Measurements from ENCODE around the gene IPO11.

Gene IPO11

DNA sequence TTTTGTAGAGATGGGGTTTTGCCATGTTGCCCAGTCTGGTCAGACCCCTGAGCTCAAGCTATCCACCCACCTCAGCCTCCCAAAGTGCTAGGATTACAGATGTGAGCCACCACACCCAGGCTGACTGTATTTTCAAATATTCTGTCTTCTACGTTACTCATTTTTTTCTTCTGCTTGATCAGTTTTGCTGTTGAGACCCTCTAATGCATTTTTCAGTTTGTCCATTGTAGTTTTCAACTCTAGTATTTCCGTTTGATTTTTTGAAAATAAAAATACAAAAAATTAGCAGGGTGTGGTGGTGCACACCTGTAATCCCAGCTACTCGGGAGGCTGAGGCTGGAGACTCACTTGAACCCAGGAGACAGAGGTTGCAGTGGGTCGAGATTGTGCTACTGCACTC, 155.6 kb downstream of the IPO11 start:
- no peak overlapping the region for H3K27ac ChIP-seq
- peaks cover 7% of the 10 kb centered on the region for H3K9me3 ChIP-seq (ENCODE audit: severe bottlenecking)
- no peaks in the 10 kb centered on the region for H3K27me3 ChIP-seq (ENCODE audit: insufficient read depth, low read depth, severe bottlenecking)
- no peak overlapping the region for H3K4me3 ChIP-seq (ENCODE audit: low read depth, low read length)
- no peak for DNase-seq
- H3K36me3 ChIP-seq: peaks cover 9% of the 10 kb centered on the region
- TF ChIP-seq, protein P1, sequence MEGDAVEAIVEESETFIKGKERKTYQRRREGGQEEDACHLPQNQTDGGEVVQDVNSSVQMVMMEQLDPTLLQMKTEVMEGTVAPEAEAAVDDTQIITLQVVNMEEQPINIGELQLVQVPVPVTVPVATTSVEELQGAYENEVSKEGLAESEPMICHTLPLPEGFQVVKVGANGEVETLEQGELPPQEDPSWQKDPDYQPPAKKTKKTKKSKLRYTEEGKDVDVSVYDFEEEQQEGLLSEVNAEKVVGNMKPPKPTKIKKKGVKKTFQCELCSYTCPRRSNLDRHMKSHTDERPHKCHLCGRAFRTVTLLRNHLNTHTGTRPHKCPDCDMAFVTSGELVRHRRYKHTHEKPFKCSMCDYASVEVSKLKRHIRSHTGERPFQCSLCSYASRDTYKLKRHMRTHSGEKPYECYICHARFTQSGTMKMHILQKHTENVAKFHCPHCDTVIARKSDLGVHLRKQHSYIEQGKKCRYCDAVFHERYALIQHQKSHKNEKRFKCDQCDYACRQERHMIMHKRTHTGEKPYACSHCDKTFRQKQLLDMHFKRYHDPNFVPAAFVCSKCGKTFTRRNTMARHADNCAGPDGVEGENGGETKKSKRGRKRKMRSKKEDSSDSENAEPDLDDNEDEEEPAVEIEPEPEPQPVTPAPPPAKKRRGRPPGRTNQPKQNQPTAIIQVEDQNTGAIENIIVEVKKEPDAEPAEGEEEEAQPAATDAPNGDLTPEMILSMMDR (IDR thresholded peaks at IDR 0.05; ENCODE audit: low read depth, low read length): no peak

DNA sequence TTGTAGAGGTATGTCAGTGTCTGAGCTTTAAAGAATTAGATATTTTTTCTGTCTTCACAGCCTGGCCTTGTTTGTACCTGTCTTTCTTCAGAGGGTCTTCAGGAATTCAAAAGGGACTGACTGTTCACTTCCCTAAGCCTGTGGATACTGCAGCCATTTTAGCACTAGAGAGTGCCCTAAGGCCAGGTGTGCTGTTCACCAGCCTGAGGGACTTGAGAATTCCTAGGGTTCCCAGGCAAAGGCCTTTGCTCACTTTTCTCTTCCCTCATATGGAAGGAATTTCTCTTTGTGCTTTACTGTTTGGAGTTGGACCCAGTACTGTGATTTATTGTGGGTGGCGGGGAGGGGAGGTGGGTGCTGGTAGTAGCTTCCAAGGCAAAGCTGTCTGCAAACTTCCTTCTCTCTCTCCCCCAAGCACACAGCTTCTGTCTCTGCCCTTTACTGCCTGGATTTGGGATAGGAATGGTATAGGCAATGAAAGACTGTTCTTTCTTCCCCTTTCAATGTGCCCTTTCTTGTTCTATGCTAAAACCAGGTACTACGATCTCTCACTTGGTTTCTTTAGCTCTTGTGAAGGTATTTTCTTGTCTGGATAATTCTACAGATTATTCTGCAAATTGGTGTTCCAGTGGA, 156.4 kb downstream of the IPO11 start:
- DNase-seq: no peak
- Histone ChIP-seq H3K36me3 (peaks cover 9% of the 10 kb centered on the region), H3K4me3 (ENCODE audit: low read depth, low read length) (no peak overlapping the region), H3K27me3 (ENCODE audit: insufficient read depth, low read depth, severe bottlenecking) (no peaks in the 10 kb centered on the region), H3K27ac (no peak overlapping the region), H3K9me3 (ENCODE audit: severe bottlenecking) (peaks cover 7% of the 10 kb centered on the region)
- TF ChIP-seq, protein P1 (IDR thresholded peaks at IDR 0.05; ENCODE audit: low read depth, low read length): no peak

DNA sequence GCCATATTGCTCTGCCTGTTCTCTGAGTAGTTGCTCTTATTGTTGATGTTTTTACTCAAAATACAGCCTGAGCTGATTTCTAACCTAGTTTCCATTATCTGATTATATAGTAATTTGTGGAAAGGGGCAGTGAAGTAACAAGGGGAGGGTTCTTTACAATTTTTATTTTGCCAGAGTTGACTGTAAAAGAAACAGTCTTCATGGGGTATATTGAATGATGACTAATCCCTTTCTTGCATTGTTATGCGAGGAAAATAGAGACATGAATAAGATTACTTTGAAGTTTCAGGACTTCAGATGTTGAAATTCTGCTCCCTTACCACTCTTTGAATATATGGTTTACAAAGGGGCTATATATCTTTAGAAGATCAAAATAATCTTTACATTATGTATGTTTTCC, 156.9 kb downstream of the IPO11 start:
- no peak for DNase-seq
- TF ChIP-seq, protein P1 (IDR thresholded peaks at IDR 0.05; ENCODE audit: low read depth, low read length): no peak

DNA sequence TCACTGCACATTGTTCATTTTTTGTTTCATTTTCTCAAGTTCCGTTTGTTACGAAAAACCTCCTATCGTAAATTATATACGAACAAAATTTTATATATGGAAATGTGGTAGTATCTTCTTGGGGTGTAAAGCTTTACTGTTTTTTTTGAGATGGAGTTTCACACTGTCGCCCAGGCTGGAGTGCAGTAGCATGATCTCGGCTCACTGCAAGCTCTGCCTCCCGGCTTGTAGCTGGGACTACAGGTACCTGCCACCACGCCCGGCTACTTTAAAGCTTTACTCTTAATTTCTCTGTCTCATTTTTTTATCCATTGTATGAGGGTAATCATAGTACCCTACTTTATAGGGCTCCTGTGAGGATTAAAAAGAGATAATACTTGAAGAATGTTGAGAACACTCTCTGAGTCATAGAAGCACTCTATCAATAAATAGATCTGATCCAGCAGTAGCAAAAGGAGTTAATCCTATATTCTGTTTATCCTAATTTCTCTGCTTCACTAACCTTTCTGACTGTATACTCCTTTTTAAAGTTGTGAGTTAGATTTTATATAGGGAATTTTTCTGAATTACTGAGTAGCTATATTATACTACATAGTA, 160.5 kb downstream of the IPO11 start:
- Histone ChIP-seq H3K27me3 (ENCODE audit: insufficient read depth, low read depth, severe bottlenecking) (no peaks in the 10 kb centered on the region), H3K36me3 (peaks cover 1% of the 10 kb centered on the region; the same call in 1 of the 2 replicates), H3K9me3 (ENCODE audit: severe bottlenecking) (peaks cover 3% of the 10 kb centered on the region), H3K27ac (no peak overlapping the region), H3K4me3 (ENCODE audit: low read depth, low read length) (no peak overlapping the region)
- TF ChIP-seq, protein P1 (IDR thresholded peaks at IDR 0.05; ENCODE audit: low read depth, low read length): no peak
- DNase-seq: no peak

More for the DNA sequence above, 156.9 kb downstream of the IPO11 start:
- Histone ChIP-seq H3K9me3 (ENCODE audit: severe bottlenecking) (peaks cover 7% of the 10 kb centered on the region), H3K36me3 (peaks cover 9% of the 10 kb centered on the region), H3K4me3 (ENCODE audit: low read depth, low read length) (no peak overlapping the region), H3K27ac (no peak overlapping the region), H3K27me3 (ENCODE audit: insufficient read depth, low read depth, severe bottlenecking) (no peaks in the 10 kb centered on the region)

DNA sequence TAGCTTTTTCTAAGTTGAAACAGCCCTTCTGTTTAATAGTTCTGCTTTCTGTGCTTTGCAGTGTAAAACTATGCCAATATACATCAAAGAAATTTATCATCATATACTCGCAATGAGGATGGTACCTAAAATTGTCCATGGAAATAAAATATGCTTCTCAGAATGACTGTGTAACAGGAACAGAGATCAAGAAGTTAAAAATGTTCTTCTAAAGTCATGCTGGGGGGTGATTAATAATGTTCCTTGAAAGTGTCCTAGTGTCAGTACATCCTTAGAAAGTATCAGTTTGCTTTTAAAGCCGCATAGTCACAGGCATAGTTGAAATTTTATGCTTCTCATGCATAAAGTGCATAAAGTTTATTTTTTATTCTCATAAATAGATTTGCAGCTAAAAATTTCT, 162.0 kb downstream of the IPO11 start:
- DNase-seq: no peak
- Histone ChIP-seq H3K36me3 (no peaks in the 10 kb centered on the region), H3K4me3 (ENCODE audit: low read depth, low read length) (no peak overlapping the region), H3K27ac (no peak overlapping the region), H3K27me3 (ENCODE audit: insufficient read depth, low read depth, severe bottlenecking) (no peaks in the 10 kb centered on the region), H3K9me3 (ENCODE audit: severe bottlenecking) (no peaks in the 10 kb centered on the region)
- TF ChIP-seq, protein P1 (IDR thresholded peaks at IDR 0.05; ENCODE audit: low read depth, low read length): no peak
